Measurements from ENCODE around the gene NOXA1. TPM values are rescaled to one million over a fixed set of nuclear protein-coding genes. Genes with fewer than 3 reads are reported as not detected.
"Not testable (repeated sequence)": the region's sequence is repeated elsewhere in the genome, so short reads cannot be mapped to it uniquely, and the experiment has no call there.

Gene NOXA1
- total RNA-seq, 1 donor from 2014 or later: 3.9 TPM

DNA sequence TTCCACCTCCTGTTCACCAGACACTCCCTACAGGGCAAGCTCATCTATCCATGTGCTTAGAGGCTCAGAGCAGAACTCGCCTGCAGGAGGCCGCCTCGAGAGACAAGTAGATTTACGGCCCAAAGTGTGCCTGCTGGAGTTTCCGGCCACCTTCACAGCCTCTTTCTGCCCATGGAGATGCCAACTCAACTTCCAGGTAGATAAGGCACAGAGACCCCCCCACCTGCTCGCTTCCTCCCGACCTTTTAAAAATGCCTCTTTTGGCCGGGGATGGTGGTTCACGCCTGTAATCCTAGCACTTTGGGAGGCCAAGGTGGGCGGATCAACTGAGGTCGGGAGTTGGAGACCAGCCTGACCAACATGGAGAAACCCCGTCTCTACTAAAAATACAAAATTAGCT is 46.8 kb upstream of the NOXA1 start:
- intact Hi-C loops (cut with micrococcal nuclease): no loop called here
- TF ChIP-seq, protein P1, sequence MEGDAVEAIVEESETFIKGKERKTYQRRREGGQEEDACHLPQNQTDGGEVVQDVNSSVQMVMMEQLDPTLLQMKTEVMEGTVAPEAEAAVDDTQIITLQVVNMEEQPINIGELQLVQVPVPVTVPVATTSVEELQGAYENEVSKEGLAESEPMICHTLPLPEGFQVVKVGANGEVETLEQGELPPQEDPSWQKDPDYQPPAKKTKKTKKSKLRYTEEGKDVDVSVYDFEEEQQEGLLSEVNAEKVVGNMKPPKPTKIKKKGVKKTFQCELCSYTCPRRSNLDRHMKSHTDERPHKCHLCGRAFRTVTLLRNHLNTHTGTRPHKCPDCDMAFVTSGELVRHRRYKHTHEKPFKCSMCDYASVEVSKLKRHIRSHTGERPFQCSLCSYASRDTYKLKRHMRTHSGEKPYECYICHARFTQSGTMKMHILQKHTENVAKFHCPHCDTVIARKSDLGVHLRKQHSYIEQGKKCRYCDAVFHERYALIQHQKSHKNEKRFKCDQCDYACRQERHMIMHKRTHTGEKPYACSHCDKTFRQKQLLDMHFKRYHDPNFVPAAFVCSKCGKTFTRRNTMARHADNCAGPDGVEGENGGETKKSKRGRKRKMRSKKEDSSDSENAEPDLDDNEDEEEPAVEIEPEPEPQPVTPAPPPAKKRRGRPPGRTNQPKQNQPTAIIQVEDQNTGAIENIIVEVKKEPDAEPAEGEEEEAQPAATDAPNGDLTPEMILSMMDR (IDR thresholded peaks at IDR 0.05): no peak
- POLR2A ChIA-PET: no interaction called here
- Mint-ChIP-seq H3K9me3 (no peaks in the 10 kb centered on the region), H3K4me1 (no peaks in the 10 kb centered on the region), H3K27me3 (no peaks in the 10 kb centered on the region), H3K36me3 (ENCODE audit: low read depth) (no peaks in the 10 kb centered on the region), H3K27ac (no peak overlapping the region), H3K4me3 (no peak overlapping the region)
- CTCF ChIA-PET: no interaction called here
- DNase-seq (no peak), ATAC-seq (ENCODE audit: low read depth) (no peak)

DNA sequence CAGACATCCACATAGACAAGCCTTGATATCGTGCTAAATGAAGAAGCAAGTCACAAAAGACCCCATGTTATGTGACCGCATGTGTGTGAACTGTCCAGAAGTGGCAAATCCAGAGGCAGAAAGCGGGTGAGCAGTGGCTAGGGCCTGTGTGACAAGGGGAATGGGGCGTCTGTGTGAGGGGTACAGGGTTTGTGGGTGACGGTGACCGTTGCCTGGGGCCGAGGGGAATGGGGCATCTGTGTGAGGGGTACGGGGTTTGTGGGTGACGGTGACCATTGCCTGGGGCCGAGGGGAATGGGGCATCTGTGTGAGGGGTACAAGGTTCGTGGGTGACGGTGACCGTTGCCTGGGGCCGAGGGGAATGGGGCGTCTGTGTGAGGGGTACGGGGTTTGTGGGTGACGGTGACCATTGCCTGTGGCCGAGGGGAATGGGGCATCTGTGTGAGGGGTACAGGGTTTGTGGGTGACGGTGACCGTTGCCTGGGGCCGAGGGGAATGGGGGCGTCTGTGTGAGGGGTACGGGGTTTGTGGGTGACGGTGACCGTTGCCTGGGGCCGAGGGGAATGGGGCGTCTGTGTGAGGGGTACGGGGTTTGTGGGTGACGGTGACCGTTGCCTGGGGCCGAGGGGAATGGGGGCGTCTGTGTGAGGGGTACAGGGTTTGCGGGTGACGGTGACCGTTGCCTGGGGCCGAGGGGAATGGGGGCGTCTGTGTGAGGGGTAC is 44.3 kb upstream of the NOXA1 start:
- H3K9me3 Mint-ChIP-seq; ATAC-seq (ENCODE audit: low read depth); POLR2A ChIA-PET; H3K4me3 Mint-ChIP-seq; H3K27ac Mint-ChIP-seq; DNase-seq; H3K36me3 Mint-ChIP-seq (ENCODE audit: low read depth); CTCF ChIA-PET; intact Hi-C loops (cut with micrococcal nuclease); H3K4me1 Mint-ChIP-seq; H3K27me3 Mint-ChIP-seq: not testable (repeated sequence)

GRCh38 chr9:137379761-137380161 is 43.4 kb upstream of the NOXA1 start:
- H3K27me3 Mint-ChIP-seq: no peaks in the 10 kb centered on the region
- H3K36me3 Mint-ChIP-seq (ENCODE audit: low read depth): no peaks in the 10 kb centered on the region
- intact Hi-C loops (cut with micrococcal nuclease): no loop called here
- POLR2A ChIA-PET: no interaction called here
- CTCF ChIA-PET: no interaction called here
- TF ChIP-seq, protein P1 (IDR thresholded peaks at IDR 0.05): no peak
- no peak for DNase-seq
- ATAC-seq (ENCODE audit: low read depth): no peak
- H3K9me3 Mint-ChIP-seq: no peaks in the 10 kb centered on the region
- H3K4me3 Mint-ChIP-seq: no peak overlapping the region
- H3K27ac Mint-ChIP-seq: no peak overlapping the region
- no peaks in the 10 kb centered on the region for H3K4me1 Mint-ChIP-seq

DNA sequence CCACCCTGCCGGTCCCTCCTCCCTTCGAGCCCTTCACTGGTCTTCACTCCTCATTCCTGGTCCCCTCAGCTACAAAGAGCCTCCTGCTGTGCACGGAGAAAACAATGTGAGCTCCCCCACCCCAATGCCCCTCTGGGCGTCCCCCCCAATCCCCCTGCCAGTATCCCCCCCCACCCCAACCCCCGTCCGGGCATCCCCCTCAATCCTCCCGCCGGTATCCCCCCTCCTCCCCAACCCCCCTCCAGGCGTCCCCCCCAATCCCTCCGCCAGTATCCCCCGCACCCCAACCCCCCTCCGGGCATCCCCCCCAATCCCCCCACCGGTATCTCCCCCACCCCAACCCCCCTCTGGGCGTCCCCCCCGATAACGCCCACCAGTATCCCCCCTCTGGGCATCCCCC is 43.0 kb upstream of the NOXA1 start:
- ChIA-PET CTCF (no interaction called here), POLR2A (no interaction called here)
- TF ChIP-seq, protein P1 (IDR thresholded peaks at IDR 0.05): no peak
- ATAC-seq (ENCODE audit: low read depth) (no peak), DNase-seq (no peak)
- intact Hi-C loops (cut with micrococcal nuclease): no loop called here
- Mint-ChIP-seq H3K4me3 (no peak overlapping the region), H3K9me3 (no peaks in the 10 kb centered on the region), H3K27ac (no peak overlapping the region), H3K27me3 (no peaks in the 10 kb centered on the region), H3K4me1 (no peaks in the 10 kb centered on the region), H3K36me3 (ENCODE audit: low read depth) (no peaks in the 10 kb centered on the region)

DNA sequence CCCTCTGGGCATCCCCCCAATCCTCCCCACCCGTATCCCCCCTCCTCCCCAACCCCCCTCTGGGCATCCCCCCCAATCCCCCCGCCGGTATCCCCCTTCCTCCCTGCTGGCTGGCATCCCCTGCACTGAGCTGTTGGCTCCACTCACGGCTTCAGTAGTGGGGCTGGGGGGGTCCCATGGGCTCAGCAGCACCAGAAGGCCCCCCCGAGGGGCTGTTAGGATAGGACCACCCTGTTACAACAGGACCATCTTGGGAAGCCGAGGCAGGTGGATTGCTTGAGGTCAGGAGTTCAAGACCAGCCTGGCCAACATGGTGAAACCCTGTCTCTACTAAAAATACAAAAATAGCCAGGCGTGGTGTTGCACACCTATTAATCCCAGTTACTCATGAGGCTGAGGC is 42.6 kb upstream of the NOXA1 start:
- no peak for DNase-seq
- Mint-ChIP-seq H3K36me3 (ENCODE audit: low read depth) (no peaks in the 10 kb centered on the region), H3K4me1 (no peaks in the 10 kb centered on the region), H3K27ac (no peak overlapping the region), H3K4me3 (no peak overlapping the region), H3K9me3 (no peaks in the 10 kb centered on the region), H3K27me3 (no peaks in the 10 kb centered on the region)
- ATAC-seq (ENCODE audit: low read depth): no peak
- TF ChIP-seq, protein P1 (IDR thresholded peaks at IDR 0.05): no peak
- ChIA-PET CTCF (no interaction called here), POLR2A (no interaction called here)
- intact Hi-C loops (cut with micrococcal nuclease): no loop called here

Data from activated B cell treated with CpG ODN at 0.5 μM for 24 hours (primary cell).